ENCODE results near the gene C9orf85. TPM values are rescaled to one million over a fixed set of nuclear protein-coding genes. Genes with fewer than 3 reads are reported as not detected.
A peak's percentile ranks its signal among the peaks of the same experiment; 100 is the strongest.

C9orf85 gene
- total and polyA plus RNA-seq, 12 donors = 4.7 to 18.8 (median 12.1) TPM

- intact Hi-C loops (cut with DNase I) = loop anchor here (5.0 to 10.0 kb wide), 2 partner anchors 201 to 218 kb away; no protein-coding TSS in a partner anchor
- Histone ChIP-seq H3K27me3 (no peaks in the 10 kb centered on the region), H3K9me3 (replicated peaks in 1 of 3) (no peaks in the 10 kb centered on the region), H3K4me1 (replicated peaks in 1 of 2) (no peaks in the 10 kb centered on the region), H3K36me3 (replicated peaks in 1 of 2) (no peaks in the 10 kb centered on the region), H3K4me3 (no peak overlapping the region), H3K27ac (no peak overlapping the region)
- 55 to 70% (median 61%) methylated on average over 3 of the region's 3 CpGs for WGBS, 4 donors
- DNase-seq = peak in 1 of 7 donors; percentile 30
- TF ChIP-seq CTCF (IDR thresholded peaks at IDR 0.05) (no peak), POLR2A (IDR thresholded peaks at IDR 0.05) (no peak)
Measured at GRCh38 chr9:72022841-72023240, 111.4 kb downstream of the C9orf85 start.

Small RNAs within 50 kb of the gene (small RNA-seq; reads per million reads assigned to genes)
- gene HSPB1P1 (0 reads per million in 2 donors), gene RF00019 (0 reads per million in 2 donors)

Other genes with a start within 250 kb of the C9orf85 start
- gene CEMIP2, start 143.1 kb upstream of the C9orf85 start, total RNA-seq = 10 to 100 TPM in 8 of 9 donors, 1 to 10 TPM in 1; 9.3 to 84.6 (median 34.6) TPM
- gene CEMIP2, start 143.1 kb upstream of the C9orf85 start, polyA plus RNA-seq = 10 to 100 TPM in 1 of 3 donors, 1 to 10 TPM in 2; 6.8 to 14.6 (median 7.4) TPM
- gene ABHD17B, start 446 bp upstream of the C9orf85 start, total RNA-seq = 10 to 100 TPM; 13.3 to 45.2 (median 18.5) TPM
- 10 to 100 TPM in 1 of 3 donors, 1 to 10 TPM in 2; 2.4 to 14.1 (median 2.9) TPM for gene ABHD17B, start 446 bp upstream of the C9orf85 start, polyA plus RNA-seq
- not detected for gene C9orf57, start 149.0 kb downstream of the C9orf85 start, total RNA-seq
- gene C9orf57, start 149.0 kb downstream of the C9orf85 start, polyA plus RNA-seq = not detected
- 1 to 10 TPM in 3 of 9 donors, under 1 TPM in 4, not detected in 2; 0.06 to 2.8 (median 0.27) TPM for gene GDA, start 237.8 kb downstream of the C9orf85 start, total RNA-seq
- 1 to 10 TPM in 1 of 3 donors, under 1 TPM in 2; 0.57 to 1.8 (median 0.64) TPM for gene GDA, start 237.8 kb downstream of the C9orf85 start, polyA plus RNA-seq

Measured in adrenal gland (tissue), 12 donors.